ENCODE measurements around the gene SERPINE3.

The SERPINE3 gene

DNA sequence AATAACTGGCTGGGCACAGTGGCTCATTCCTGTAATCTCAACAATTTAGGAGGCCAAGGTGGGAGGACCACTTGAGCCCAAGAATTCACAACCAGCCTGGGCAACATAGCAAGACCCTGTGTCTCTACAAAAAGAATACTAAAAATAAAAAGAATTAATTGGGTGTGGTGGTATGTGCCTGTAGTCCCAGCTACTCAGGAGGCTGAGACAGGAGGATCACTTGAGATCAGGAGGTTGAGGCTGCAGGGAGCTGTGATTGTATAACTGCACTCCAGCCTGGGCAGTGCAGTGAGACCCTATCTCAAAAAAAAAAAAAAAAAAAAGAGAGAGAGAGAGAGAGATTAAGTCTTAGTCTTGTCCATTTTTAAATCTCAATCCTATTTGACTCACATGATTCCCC, 35.6 kb upstream of the SERPINE3 start:
- TF ChIP-seq, protein P1, sequence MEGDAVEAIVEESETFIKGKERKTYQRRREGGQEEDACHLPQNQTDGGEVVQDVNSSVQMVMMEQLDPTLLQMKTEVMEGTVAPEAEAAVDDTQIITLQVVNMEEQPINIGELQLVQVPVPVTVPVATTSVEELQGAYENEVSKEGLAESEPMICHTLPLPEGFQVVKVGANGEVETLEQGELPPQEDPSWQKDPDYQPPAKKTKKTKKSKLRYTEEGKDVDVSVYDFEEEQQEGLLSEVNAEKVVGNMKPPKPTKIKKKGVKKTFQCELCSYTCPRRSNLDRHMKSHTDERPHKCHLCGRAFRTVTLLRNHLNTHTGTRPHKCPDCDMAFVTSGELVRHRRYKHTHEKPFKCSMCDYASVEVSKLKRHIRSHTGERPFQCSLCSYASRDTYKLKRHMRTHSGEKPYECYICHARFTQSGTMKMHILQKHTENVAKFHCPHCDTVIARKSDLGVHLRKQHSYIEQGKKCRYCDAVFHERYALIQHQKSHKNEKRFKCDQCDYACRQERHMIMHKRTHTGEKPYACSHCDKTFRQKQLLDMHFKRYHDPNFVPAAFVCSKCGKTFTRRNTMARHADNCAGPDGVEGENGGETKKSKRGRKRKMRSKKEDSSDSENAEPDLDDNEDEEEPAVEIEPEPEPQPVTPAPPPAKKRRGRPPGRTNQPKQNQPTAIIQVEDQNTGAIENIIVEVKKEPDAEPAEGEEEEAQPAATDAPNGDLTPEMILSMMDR (IDR thresholded peaks at IDR 0.05; ENCODE audit: low read depth, low read length, missing control alignments), result no peak
- no peak for DNase-seq (ENCODE audit: low read depth)
- in situ Hi-C loops (cut with HindIII; ENCODE audit: low sequenced_read_pairs), result no loop called here
- no peak overlapping the region for H3K4me3 ChIP-seq (ENCODE audit: low read depth, low read length)

GRCh38 chr13:51305271-51305967, 34.1 kb upstream of the SERPINE3 start:
- TF ChIP-seq, protein P1 (IDR thresholded peaks at IDR 0.05; ENCODE audit: low read depth, low read length, missing control alignments), result no peak
- H3K4me3 ChIP-seq (ENCODE audit: low read depth, low read length), result no peak overlapping the region
- in situ Hi-C loops (cut with HindIII; ENCODE audit: low sequenced_read_pairs), result no loop called here
- DNase-seq (ENCODE audit: low read depth), result no peak

DNA sequence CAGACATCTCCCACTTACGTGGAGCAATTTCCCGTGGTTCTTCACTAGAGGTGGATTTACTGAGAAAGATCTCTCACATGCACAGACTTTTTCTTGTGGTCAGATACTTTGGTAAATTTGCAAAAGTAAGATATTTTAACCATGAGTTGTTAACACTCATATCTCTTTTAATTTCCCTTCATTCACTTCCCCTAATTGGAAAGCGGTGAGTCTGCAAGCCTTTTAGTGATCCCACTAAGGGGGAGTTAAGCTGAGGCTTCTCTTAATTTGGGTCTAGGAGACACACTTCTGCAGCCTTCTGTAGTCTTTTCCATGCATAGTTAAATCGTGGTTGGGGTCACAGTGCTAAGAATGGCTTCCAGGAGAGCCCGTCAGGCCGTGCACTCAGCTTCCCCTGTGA, 30.7 kb upstream of the SERPINE3 start:
- TF ChIP-seq, protein P1 (IDR thresholded peaks at IDR 0.05; ENCODE audit: low read depth, low read length, missing control alignments), result no peak
- DNase-seq (ENCODE audit: low read depth), result no peak
- in situ Hi-C loops (cut with HindIII; ENCODE audit: low sequenced_read_pairs), result no loop called here
- H3K4me3 ChIP-seq (ENCODE audit: low read depth, low read length), result no peak overlapping the region

DNA sequence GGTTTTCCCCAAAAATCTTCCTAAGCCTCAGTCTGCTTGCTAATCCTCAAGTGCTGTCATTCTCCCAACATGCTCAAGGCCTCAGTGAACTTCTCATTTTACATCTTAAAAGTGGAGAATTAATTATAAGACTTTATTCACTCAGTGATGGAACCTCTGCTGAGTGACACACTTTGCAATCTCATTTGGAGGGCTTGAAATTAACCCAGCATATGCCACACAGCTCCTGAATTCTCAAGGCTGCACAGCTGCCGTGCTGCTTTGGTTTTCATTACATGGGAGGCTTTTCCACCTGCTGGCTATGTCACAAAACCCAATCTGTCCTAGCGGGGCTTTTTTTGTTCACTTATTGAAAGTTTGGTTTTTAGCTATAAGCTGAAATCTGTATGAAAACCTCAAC, 28.3 kb upstream of the SERPINE3 start:
- H3K4me3 ChIP-seq (ENCODE audit: low read depth, low read length), result no peak overlapping the region
- no peak for DNase-seq (ENCODE audit: low read depth)
- in situ Hi-C loops (cut with HindIII; ENCODE audit: low sequenced_read_pairs), result no loop called here
- TF ChIP-seq, protein P1 (IDR thresholded peaks at IDR 0.05; ENCODE audit: low read depth, low read length, missing control alignments), result no peak

GRCh38 chr13:51311957-51312520, 27.5 kb upstream of the SERPINE3 start:
- H3K4me3 ChIP-seq (ENCODE audit: low read depth, low read length), result no peak overlapping the region
- no peak for DNase-seq (ENCODE audit: low read depth)
- in situ Hi-C loops (cut with HindIII; ENCODE audit: low sequenced_read_pairs), result no loop called here
- TF ChIP-seq, protein P1 (IDR thresholded peaks at IDR 0.05; ENCODE audit: low read depth, low read length, missing control alignments), result no peak

DNA sequence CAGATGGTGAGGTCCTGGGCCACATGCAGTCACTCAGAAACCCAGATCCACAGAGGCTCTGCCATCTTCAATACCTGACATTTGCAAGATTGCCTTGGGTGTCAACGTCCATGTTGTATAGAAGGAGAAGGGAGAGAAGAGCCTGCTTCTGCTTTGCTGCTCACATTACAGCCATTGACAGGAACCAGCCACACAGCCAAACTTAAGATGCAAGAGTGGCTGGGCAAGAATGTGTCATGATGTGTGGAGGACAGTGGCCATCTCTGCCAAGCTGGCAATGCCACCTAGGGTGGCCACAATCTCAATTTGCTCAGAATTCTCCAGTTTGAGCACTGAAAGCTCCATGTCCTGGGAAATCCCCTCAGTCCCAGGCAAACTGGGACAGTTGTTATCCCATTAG, 25.9 kb upstream of the SERPINE3 start:
- no peak for DNase-seq (ENCODE audit: low read depth)
- TF ChIP-seq, protein P1 (IDR thresholded peaks at IDR 0.05; ENCODE audit: low read depth, low read length, missing control alignments), result no peak
- in situ Hi-C loops (cut with HindIII; ENCODE audit: low sequenced_read_pairs), result no loop called here

More for the DNA sequence above, 25.9 kb upstream of the SERPINE3 start:
- no peak overlapping the region for H3K4me3 ChIP-seq (ENCODE audit: low read depth, low read length)
